Myometrial cell (primary cell): Measurements from ENCODE around the gene IFT80. TPM values are rescaled to one million over a fixed set of nuclear protein-coding genes. Genes with fewer than 3 reads are reported as not detected.

Source experiments
- total RNA-seq: library from RNA; depleted of rRNA; stranded (reverse); fragments of >200 nt; gene quantifications from 2 replicates; pipeline ENCODE4 v1.2.3, GENCODE V29; 2015

IFT80 gene
- 47.3 and 56.8 TPM in 2 replicates for total RNA-seq

DNA sequence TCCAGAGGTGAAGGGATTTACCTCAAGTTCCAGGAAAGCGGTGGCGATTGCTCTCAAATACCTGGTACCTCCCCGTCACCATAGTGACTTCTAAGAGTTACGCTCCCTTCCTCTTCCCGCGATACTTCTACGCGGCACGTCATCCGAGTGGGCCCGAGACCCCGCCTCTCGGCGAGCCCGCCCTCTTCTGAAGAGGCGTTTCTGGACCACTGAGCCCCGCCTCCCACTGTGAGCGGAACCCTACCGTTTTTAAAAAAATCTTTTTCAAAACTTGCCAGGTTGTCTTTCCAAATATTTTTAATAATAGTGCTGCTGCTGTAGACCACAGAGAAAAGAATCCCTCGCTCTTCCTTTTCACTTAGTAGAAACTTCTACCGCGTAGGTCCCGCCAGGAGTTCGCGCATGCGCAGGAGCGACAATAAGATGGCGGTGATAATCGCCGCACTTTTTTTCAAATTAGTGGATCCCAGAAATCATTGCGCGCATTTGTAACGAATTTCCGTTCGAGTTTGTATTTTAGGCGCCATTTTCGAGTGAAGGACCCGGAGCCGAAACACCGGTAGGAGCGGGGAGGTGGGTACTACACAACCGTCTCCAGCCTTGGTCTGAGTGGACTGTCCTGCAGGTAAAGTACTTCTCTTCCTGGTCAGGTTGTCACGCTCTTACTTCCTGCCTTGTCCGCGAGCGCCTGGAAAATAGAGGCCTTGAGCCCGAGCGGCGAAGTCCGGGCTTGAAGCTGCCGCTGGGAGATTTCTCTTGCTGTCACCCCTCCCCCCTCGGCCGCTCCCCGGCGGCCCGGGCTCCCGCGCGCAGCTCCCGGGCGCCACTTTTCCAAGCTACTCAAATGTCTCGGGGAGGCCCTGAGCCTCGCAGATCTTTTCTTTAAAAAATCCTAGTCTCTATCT, at the start of gene IFT80, which contains the start of gene SMC4:
TSS of gene IFT80 (minus strand) at position 101 of the 905 bp plus-strand sequence. CDS start 14,625 bp downstream, outside the sequence.
TSS of gene SMC4 (plus strand) at position 526 of the 905 bp plus-strand sequence. CDS start 1,177 bp downstream, outside the sequence.

GRCh38 chr3:160225176-160226025, 173.6 kb downstream of the IFT80 start, which contains the start of gene C3orf80:
TSS of gene C3orf80 (plus strand) at chr3:160225422. CDS start at chr3:160225636, 214 bp downstream.

Other genes starting within 250 kb of the IFT80 start
- gene C3orf80, start 173.8 kb downstream of the IFT80 start, total RNA-seq, result not detected in 2 replicates
- 45.5 and 48.7 TPM in 2 replicates for gene SMC4, start 425 bp upstream of the IFT80 start, total RNA-seq
- 26.8 and 35.1 TPM in 2 replicates for gene TRIM59, start 50.6 kb upstream of the IFT80 start, total RNA-seq
- gene KPNA4, start 166.3 kb upstream of the IFT80 start, total RNA-seq, result 29.4 and 35.8 TPM in 2 replicates